Measurements from ENCODE around the gene GJB1.
"Not testable (repeated sequence)": the region's sequence is repeated elsewhere in the genome, so short reads cannot be mapped to it uniquely, and the experiment has no call there.

The GJB1 gene

GRCh38 chrX:71252221-71252620, 29.2 kb downstream of the GJB1 start:
- DNase-seq (ENCODE audit: low read depth): no peak
- H3K4me3 ChIP-seq (ENCODE audit: low read depth, low read length): peak overlapping the region; percentile 77

- DNase-seq (ENCODE audit: low read depth): no peak
- peak overlapping the region; percentile 77 for H3K4me3 ChIP-seq (ENCODE audit: low read depth, low read length)
Observed at GRCh38 chrX:71253253-71254091, 30.4 kb downstream of the GJB1 start.

DNA sequence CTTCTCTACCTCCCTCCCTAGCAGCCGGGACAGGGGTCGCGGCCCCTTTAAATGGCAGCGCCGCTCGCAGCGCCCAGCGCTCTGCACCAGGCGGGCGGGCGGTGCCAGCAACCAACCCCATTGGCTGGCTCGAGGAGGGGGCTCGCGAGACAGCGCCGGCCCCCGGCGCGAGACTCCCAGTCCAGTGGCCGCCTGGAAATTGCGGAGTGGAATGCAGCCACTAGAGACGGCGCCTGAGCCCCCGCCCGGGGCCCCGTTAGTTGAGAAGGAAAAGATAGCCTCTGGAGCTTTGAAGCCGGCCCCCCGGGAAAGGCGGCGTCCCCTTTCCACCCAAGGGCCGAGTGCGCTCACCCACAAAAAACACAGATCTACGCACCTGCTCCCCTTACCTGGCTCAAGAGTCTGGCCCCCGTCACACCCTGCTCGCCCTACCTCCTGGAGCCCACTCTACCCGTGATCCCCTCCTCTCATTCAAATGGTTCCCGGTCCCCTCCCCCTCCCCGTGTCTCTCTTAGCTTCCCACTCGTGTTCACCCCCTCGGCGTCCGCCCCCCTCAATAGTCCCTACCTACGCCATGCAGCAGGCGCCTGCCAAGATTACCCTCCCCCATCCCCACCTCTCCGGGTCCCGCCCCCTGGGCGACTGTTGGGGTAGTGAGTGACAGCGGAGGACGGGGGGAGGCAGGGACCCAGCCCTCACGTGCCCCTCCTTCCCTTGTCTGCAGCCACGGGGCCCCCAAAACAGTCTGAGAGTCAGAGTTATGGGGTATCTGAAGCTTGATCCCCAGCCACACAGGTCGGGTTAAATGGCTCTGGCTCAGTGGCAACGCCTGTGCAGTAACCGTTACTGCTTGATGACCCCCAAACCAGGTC, 31.3 kb downstream of the GJB1 start, which contains the start of gene ZMYM3:
ZMYM3 (minus strand) TSS at position 49 of the 872 bp plus-strand sequence. CDS start 885 bp downstream, outside the sequence.
- peak within 1 kb of the TSS; percentile 77 for H3K4me3 ChIP-seq (ENCODE audit: low read depth, low read length)

DNA sequence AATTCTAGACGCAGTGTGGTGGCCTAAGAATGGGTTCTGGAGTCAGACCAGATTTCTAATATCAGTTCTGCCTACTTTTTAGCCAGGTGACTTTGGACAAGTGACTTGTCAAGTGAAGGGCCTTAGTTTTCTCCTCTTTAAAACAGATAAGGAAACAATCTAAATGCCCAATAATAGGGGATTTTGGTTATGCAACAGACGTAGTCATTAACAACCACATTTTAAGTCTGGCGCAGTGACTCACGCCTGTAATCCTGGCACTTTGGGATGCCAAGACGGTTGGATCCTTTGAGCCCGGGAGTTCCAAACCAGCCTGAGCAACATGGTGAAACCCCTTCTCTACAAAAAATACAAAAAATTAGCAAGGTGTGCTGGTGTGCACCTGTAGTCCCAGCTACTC, 33.0 kb downstream of the GJB1 start:
- no peak for DNase-seq (ENCODE audit: low read depth)
- no peak overlapping the region for H3K4me3 ChIP-seq (ENCODE audit: low read depth, low read length)

More for the DNA sequence above, 31.3 kb downstream of the GJB1 start, which contains the start of gene ZMYM3:
- DNase-seq (ENCODE audit: low read depth): peak; percentile 43

DNA sequence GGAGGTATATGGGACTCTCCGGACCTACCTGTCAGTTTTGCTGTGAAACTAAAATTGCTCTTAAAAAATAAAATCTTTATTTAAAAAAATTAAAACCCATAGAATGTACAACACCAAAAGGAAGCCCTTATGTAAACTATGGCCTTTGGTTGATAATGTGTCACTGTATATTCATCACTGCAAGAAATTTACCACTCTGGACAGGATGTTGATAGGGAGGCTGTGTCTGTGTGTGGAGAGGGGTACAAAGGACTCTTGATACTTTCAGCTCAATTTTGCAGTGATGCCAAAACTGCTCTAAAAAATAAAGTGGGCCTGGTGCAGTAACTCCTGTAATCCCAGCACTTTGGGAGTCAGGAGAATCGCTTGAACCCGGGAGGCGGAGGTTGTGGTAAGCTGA, 33.8 kb downstream of the GJB1 start:
- H3K4me3 ChIP-seq (ENCODE audit: low read depth, low read length): no peak overlapping the region
- DNase-seq (ENCODE audit: low read depth): no peak

- not testable (repeated sequence) for DNase-seq (ENCODE audit: low read depth); H3K4me3 ChIP-seq (ENCODE audit: low read depth, low read length)
Observed at GRCh38 chrX:71268624-71269023, 45.6 kb downstream of the GJB1 start.

DNA sequence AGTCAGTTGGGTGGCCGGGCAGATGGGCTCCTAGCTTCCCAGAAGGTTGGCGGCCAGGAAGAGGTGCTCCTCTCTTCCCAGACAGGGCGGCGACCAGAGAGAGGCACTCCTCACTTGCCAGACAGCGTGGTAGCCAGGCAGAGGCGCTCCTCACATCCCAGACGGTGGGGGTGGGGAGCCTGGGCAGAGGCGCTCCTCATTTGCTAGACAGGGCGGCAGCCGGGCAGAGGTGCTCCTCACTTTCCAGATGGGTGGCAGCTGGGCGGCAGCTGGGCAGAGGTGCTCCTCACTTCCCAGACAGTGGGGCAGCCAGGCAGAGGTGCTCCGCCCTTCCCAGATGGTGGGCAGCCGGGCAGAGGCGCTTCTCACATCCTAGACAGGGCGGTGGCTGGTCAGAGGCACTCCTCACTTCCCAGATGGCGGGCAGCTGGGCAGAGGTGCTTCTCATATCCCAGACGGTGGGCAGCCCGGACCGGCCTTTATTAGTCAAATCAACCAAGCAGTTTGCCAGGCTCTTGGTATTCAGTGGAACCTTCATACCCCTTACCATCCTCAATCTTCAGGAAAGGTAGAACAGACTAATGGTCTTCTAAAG, 46.9 kb downstream of the GJB1 start:
- H3K4me3 ChIP-seq (ENCODE audit: low read depth, low read length): no peak overlapping the region
- no peak for DNase-seq (ENCODE audit: low read depth)

DNA sequence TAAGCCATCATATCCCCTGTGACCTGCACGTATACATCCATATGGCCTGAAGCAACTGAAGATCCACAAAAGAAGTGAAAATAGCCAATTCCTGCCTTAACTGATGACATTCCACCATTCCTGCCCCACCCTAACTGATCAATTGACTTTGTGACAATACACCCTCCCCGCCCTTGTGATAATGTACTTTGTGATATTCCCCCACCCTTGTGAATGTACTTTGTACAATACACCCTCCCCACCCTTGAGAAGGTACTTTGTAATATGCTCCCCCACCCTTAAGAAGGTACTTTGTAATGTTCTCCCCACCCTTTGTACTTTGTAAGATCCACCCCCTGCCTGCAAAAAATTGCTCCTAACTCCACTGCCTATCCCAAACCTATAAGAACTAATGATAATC, 49.3 kb downstream of the GJB1 start:
- DNase-seq (ENCODE audit: low read depth); H3K4me3 ChIP-seq (ENCODE audit: low read depth, low read length): not testable (repeated sequence)
